DOHH2 (cell line): ENCODE data around the gene EXOSC1.
A peak's percentile ranks its signal among the peaks of the same experiment; 100 is the strongest.

Experiments used
- H3F3A ChIP-seq: fragments of 200-600 bp; sonication (generic), shearing (Covaris generic); 2 replicates; pipeline ENCODE4 v1.6.0; 2016; ENCODE audit warnings: antibody characterized with exemption, mild to moderate bottlenecking; ENCODE audit not compliant: control insufficient read depth, insufficient read depth
- H3K27ac ChIP-seq: fragments of 200-600 bp; sonication (generic); 2 replicates; pipeline ENCODE4 v1.5.1; 2014; ENCODE audit warnings: low read depth, mild to moderate bottlenecking, low read length, moderate library complexity
- H3K27me3 ChIP-seq: fragments of 200-600 bp; sonication (generic); 2 replicates; pipeline ENCODE4 v1.6.1; 2014; ENCODE audit warnings: mild to moderate bottlenecking, low read length, mixed read lengths; ENCODE audit not compliant: control insufficient read depth
- H3K36me3 ChIP-seq: fragments of 200-600 bp; sonication (generic); 2 replicates; pipeline ENCODE4 v1.6.1; 2014; ENCODE audit warnings: mild to moderate bottlenecking, low read length, moderate library complexity, mixed read lengths; ENCODE audit not compliant: control insufficient read depth
- H3K4me1 ChIP-seq: fragments of 200-600 bp; sonication (generic); 2 replicates; pipeline ENCODE4 v1.6.1; 2014; ENCODE audit warnings: mild to moderate bottlenecking, low read length, mixed read lengths; ENCODE audit not compliant: control insufficient read depth
- H3K4me2 ChIP-seq: fragments of 200-600 bp; sonication (generic); 2 replicates; pipeline ENCODE4 v1.6.0; 2014; ENCODE audit warnings: mild to moderate bottlenecking, low read length, moderate library complexity
- H3K4me3 ChIP-seq: fragments of 200-600 bp; sonication (generic); 2 replicates; pipeline ENCODE4 v1.5.1; 2014; ENCODE audit warnings: mild to moderate bottlenecking, low read length, mixed read lengths
- H3K79me2 ChIP-seq: fragments of 200-600 bp; sonication (generic); 2 replicates; pipeline ENCODE4 v1.6.1; 2014; ENCODE audit warnings: mild to moderate bottlenecking, low read length, mixed read lengths; ENCODE audit not compliant: control insufficient read depth
- H3K9me2 ChIP-seq: fragments of 200-600 bp; sonication (generic); replicated peaks from 2 replicates; pipeline ENCODE4 v1.6.1; 2014; ENCODE audit warnings: mild to moderate bottlenecking, low read length, mixed read lengths; ENCODE audit not compliant: control insufficient read depth
- H3K9me3 ChIP-seq: fragments of 200-600 bp; sonication (generic); 2 replicates; pipeline ENCODE4 v1.6.1; 2014; ENCODE audit warnings: antibody characterized with exemption, low read length, mixed read lengths; ENCODE audit not compliant: control insufficient read depth, insufficient read depth
- H4K20me1 ChIP-seq: fragments of 200-600 bp; sonication (generic); 2 replicates; pipeline ENCODE4 v1.6.0; 2014; ENCODE audit warnings: low read depth, mild to moderate bottlenecking, antibody characterized with exemption, low read length, moderate library complexity; ENCODE audit not compliant: control insufficient read depth, insufficient read depth
- CTCF ChIP-seq: fragments of 200-600 bp; sonication (generic); IDR thresholded peaks from one replicate; pipeline ENCODE4 v1.5.1; 2014; ENCODE audit warnings: antibody characterized with exemption, mild to moderate bottlenecking, low read depth, low read length; ENCODE audit not compliant: poor library complexity, severe bottlenecking
- EZH2phosphoT487 ChIP-seq: fragments of 200-600 bp; sonication (generic); IDR thresholded peaks from 2 replicates; pipeline ENCODE4 v1.6.1; 2017; ENCODE audit warnings: borderline replicate concordance, mild to moderate bottlenecking, antibody characterized with exemption, low read length, moderate library complexity, mixed read lengths

Gene EXOSC1

GRCh38 chr10:97416565-97416964 is 29.2 kb downstream of the EXOSC1 start:
- Histone ChIP-seq H3K4me2 (peak overlapping the region; percentile 54), H3K27ac (no peak overlapping the region), H3K9me3 (no peaks in the 10 kb centered on the region), H3F3A (peaks cover 6% of the 10 kb centered on the region), H4K20me1 (no peaks in the 10 kb centered on the region), H3K79me2 (no peaks in the 10 kb centered on the region), H3K27me3 (no peaks in the 10 kb centered on the region), H3K4me1 (peaks cover 38% of the 10 kb centered on the region), H3K9me2 (no peaks in the 10 kb centered on the region), H3K36me3 (no peaks in the 10 kb centered on the region), H3K4me3 (peak overlapping the region; percentile 20)
- TF ChIP-seq EZH2phosphoT487 (no peak), CTCF (no peak)

GRCh38 chr10:97412891-97413304 is 32.9 kb downstream of the EXOSC1 start:
- H3K9me3 ChIP-seq, result no peaks in the 10 kb centered on the region
- no peaks in the 10 kb centered on the region for H3K36me3 ChIP-seq
- H3K27ac ChIP-seq, result no peak overlapping the region
- no peak overlapping the region for H3K4me3 ChIP-seq
- peaks cover 19% of the 10 kb centered on the region for H3K4me1 ChIP-seq
- no peaks in the 10 kb centered on the region for H4K20me1 ChIP-seq
- H3K9me2 ChIP-seq, result no peaks in the 10 kb centered on the region
- no peaks in the 10 kb centered on the region for H3K79me2 ChIP-seq
- TF ChIP-seq EZH2phosphoT487, result no peak
- TF ChIP-seq CTCF, result no peak
- no peaks in the 10 kb centered on the region for H3K27me3 ChIP-seq
- no peak overlapping the region for H3K4me2 ChIP-seq
- H3F3A ChIP-seq, result no peaks in the 10 kb centered on the region

- Histone ChIP-seq H3K27ac (no peak overlapping the region), H3K9me2 (no peaks in the 10 kb centered on the region), H3K4me1 (peaks cover 23% of the 10 kb centered on the region), H3K9me3 (no peaks in the 10 kb centered on the region), H3K36me3 (no peaks in the 10 kb centered on the region), H3F3A (no peaks in the 10 kb centered on the region), H3K4me2 (no peak overlapping the region), H3K4me3 (no peak overlapping the region), H4K20me1 (no peaks in the 10 kb centered on the region), H3K27me3 (no peaks in the 10 kb centered on the region), H3K79me2 (no peaks in the 10 kb centered on the region)
- TF ChIP-seq CTCF (no peak), EZH2phosphoT487 (no peak)
Observed at GRCh38 chr10:97411406-97411805, 34.4 kb downstream of the EXOSC1 start.
